ENCODE data around the gene OLIG3.
A peak's percentile ranks its signal among the peaks of the same experiment; 100 is the strongest.

The OLIG3 gene

GRCh38 chr6:137495703-137496336 lies 1.6 kb upstream of the OLIG3 start:
- DNase-seq, result no peak

- no peak for DNase-seq
Measured at GRCh38 chr6:137494988-137495702, 951 bp upstream of the OLIG3 start.

- peak; percentile 2 for DNase-seq
Measured at GRCh38 chr6:137493218-137494038, 766 bp downstream of the OLIG3 start.

GRCh38 chr6:137492289-137493217 lies 1.6 kb downstream of the OLIG3 start:
- DNase-seq, result no peak

GRCh38 chr6:137491478-137491877 lies 2.7 kb downstream of the OLIG3 start:
- DNase-seq, result no peak

- DNase-seq, result no peak
Measured at GRCh38 chr6:137490961-137491360, 3.2 kb downstream of the OLIG3 start.

GRCh38 chr6:137490006-137490905 lies 3.9 kb downstream of the OLIG3 start:
- DNase-seq, result no peak

- DNase-seq, result no peak
Measured at GRCh38 chr6:137489046-137490005, 4.9 kb downstream of the OLIG3 start.

- no peak for DNase-seq
Measured at GRCh38 chr6:137488150-137489045, 5.8 kb downstream of the OLIG3 start.

GRCh38 chr6:137487869-137488149 lies 6.4 kb downstream of the OLIG3 start:
- DNase-seq, result no peak

GRCh38 chr6:137487181-137487868 lies 6.9 kb downstream of the OLIG3 start:
- DNase-seq, result no peak

GRCh38 chr6:137486416-137486815 lies 7.8 kb downstream of the OLIG3 start:
- DNase-seq, result no peak

GRCh38 chr6:137480431-137480830 lies 13.8 kb downstream of the OLIG3 start:
- no peak for DNase-seq

- no peak for DNase-seq
Measured at GRCh38 chr6:137475103-137475502, 19.1 kb downstream of the OLIG3 start.

GRCh38 chr6:137473598-137473997 lies 20.6 kb downstream of the OLIG3 start:
- DNase-seq, result no peak

GRCh38 chr6:137472641-137473137 lies 21.5 kb downstream of the OLIG3 start:
- no peak for DNase-seq

GRCh38 chr6:137471986-137472385 lies 22.2 kb downstream of the OLIG3 start:
- DNase-seq, result no peak

- no peak for DNase-seq
Measured at GRCh38 chr6:137471497-137471896, 22.7 kb downstream of the OLIG3 start.

- no peak for DNase-seq
Measured at GRCh38 chr6:137467211-137467610, 27.0 kb downstream of the OLIG3 start.
